GM19023 (cell line): Measurements from ENCODE around the gene CLDN14.

Experiments used
- ATAC-seq: cut with Tn5 transposase; IDR thresholded peaks from one replicate; pipeline ENCODE4 v1.9.1; 2021; ENCODE audit warnings: mild to moderate bottlenecking, moderate library complexity; ENCODE audit not compliant: unreplicated experiment

CLDN14 gene

GRCh38 chr21:36436829-36437744, 42.8 kb downstream of the CLDN14 start:
- no peak for ATAC-seq

- no peak for ATAC-seq
These were observed 45.8 kb downstream of the CLDN14 start for GRCh38 chr21:36434144-36434543.

GRCh38 chr21:36433059-36433709, 46.7 kb downstream of the CLDN14 start:
- ATAC-seq: no peak

GRCh38 chr21:36431252-36431651, 48.7 kb downstream of the CLDN14 start:
- ATAC-seq: no peak

- no peak for ATAC-seq
These were observed 49.1 kb downstream of the CLDN14 start for GRCh38 chr21:36430841-36431240.

- ATAC-seq: peak; percentile 89
These were observed 49.9 kb downstream of the CLDN14 start for GRCh38 chr21:36429947-36430546.

- ATAC-seq: no peak
These were observed 51.0 kb downstream of the CLDN14 start for GRCh38 chr21:36428761-36429432.

GRCh38 chr21:36427502-36427901, 52.4 kb downstream of the CLDN14 start:
- no peak for ATAC-seq

- no peak for ATAC-seq
These were observed 54.6 kb downstream of the CLDN14 start for GRCh38 chr21:36425286-36425685.

- ATAC-seq: no peak
These were observed 55.3 kb downstream of the CLDN14 start for GRCh38 chr21:36424592-36424991.

GRCh38 chr21:36423771-36424433, 56.0 kb downstream of the CLDN14 start:
- ATAC-seq: no peak

GRCh38 chr21:36422279-36423098, 57.4 kb downstream of the CLDN14 start:
- no peak for ATAC-seq

GRCh38 chr21:36420571-36421339, 59.2 kb downstream of the CLDN14 start:
- ATAC-seq: no peak

GRCh38 chr21:36419996-36420395, 59.9 kb downstream of the CLDN14 start:
- no peak for ATAC-seq

GRCh38 chr21:36419241-36419640, 60.7 kb downstream of the CLDN14 start:
- ATAC-seq: no peak

- ATAC-seq: no peak
These were observed 64.5 kb downstream of the CLDN14 start for GRCh38 chr21:36415375-36415774.

GRCh38 chr21:36412916-36413315, 67.0 kb downstream of the CLDN14 start:
- ATAC-seq: no peak

GRCh38 chr21:36411301-36411700, 68.6 kb downstream of the CLDN14 start:
- no peak for ATAC-seq
